Activated CD4-positive, alpha-beta T cell treated with anti-CD3 and anti-CD28 coated beads, Interleukin-2, amount 50 U/mL, for 16 hours (primary cell): Measurements from ENCODE around the gene ANKRD29.

Experiments
- DNase-seq: peaks from one replicate; pipeline ENCODE4 v3.0.0-alpha.2; 2020

ANKRD29 gene

DNA sequence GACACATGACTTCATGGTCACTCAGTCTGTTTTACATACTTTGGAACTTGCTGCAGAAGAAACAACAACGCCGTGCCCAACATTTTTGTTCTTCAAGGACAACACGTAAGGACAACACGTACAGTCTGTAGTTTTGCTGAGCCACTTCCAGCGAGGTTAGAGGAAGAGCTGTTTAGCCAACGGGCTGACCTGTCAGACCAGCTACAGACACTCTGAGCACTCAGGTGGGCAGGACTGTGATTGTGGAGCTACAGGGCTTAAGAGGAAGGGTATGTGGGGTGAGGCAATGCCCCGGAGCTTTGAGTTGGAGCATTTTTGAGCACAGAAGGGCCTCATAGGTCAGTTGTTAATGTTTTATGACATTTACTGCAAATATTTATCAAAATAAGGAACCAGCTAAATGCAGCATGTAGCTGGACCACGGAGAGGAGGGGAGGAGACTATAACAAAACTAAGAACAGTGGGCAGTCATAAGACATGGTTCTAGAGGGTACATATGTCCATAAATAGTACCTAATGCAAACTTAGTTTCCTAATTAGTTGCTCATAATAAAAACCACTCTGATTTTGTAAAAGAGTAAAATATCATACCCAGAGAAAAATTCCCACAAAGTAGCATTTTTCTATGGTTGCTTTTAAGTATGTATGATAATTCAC is 50.1 kb downstream of the ANKRD29 start:
- no peak for DNase-seq

DNA sequence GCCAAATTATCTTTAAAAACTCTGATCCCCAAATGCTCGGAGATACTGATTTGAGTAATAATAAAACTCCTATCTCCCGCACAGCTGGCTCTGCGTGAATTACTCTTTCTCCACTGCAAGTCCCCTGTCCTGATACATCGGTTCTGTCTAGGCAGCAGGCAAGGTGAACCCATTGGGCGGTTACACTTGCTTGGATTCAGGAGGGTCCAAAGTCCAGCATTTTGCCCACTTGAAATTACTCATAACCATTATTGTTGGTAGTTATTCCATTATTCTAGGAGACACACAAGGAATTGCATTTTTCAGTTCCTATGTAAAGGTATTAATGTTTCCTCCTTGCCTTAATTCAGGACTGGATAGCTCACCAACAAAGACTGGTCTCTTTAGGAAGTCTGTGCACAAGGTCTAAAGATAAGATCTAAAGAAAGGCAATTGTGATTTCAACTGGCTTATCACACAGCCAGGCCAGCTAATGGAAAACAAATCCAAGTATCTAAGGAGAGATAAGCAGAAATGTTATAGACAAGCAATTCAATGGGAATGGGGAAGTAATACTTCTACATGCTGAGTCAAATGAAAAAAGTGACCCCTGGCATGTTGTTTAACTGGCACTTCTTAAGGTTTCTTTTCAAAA is 53.2 kb downstream of the ANKRD29 start:
- DNase-seq, result no peak

DNA sequence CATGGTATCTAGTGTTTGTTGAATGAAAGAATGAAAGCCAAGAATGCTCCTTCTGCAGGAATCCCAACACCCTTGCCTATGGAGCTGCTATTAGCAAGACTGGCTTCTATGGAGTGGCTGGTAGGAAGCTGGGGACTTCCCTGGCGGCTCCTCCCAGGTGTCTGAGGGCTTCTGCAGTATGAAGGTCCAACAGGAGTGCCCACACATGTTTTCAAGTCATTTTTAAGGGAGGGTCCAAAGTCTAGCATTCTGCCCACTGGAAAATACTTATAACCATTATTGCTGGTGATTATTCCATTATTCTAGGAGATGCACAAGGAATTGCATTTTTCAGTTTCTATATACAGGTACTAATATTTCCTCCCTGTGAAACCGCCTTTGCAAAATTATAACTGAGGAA is 54.5 kb downstream of the ANKRD29 start:
- no peak for DNase-seq

DNA sequence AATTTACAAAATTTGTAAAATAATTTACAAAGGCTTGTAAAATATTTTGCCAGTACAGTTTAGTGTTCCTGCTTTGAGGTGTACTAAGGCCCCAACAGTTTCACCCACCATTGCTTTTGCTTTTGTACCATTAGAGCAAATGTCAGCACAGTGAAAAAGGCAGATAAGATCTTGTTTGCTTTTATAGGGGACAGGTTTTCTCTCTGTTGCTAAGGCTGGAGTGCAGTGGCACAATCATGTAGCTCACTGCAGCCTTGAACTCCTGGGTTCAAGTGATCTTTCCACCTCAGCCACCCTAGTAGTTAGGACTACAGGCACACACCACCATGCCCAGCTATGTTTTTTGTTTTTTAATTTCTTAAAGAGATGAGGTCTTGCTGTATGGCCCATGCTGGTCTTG is 56.8 kb downstream of the ANKRD29 start:
- no peak for DNase-seq

DNA sequence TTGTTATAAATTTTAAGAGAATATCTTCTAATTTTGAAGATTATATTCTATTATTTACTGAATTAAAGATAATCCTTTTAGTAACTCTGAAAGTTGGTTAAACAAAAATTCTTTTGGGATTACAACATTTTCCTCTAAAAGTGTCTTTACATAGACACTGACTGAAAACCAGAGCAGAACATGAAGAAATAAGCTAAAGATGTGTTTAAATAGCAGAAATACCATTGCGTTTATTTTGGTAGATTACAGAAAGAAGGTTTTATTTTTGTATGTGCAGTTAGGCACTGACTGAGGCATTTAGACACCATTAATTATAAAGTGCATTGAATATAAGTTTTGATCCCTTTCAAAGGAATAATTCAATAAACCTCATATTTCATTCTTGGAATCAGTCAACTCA is 62.9 kb downstream of the ANKRD29 start:
- DNase-seq, result no peak

DNA sequence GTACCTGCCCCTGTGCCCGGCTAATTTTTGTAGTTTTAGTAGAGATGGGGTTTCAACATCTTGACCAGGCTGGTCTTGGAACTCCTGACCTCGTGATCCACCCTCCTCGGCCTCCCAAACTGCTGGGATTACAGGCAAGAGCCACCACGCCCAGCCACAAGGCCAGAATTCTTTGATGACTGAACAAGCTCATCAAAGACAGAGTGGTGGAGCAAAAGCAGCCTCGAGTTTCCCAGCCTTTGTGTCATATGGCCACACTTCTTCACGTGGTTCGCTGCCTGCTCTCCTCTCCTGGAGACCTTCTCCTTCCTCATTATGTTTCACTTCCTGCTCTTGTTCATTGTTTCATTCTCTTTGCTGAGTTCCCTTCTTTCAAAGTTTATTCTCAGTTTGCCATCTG is 66.5 kb downstream of the ANKRD29 start:
- DNase-seq, result no peak

DNA sequence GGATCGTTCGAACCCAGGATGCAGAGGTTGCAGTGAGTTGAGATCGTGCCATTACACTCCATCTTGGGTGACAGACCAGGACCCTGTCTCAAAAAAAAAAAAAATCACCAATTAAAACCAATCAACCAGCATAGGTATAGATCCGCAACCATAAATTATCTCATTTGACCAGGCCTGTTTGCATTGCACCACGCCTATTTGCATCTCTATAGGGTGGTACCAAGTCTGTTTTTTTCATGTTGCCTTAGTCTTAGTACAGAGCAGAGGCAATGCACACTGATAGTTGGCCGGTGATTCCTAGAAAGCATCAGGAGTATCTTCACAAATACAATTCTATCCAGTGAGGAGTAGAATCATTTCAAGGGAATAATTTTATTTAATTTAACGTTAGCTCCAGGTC is 67.1 kb downstream of the ANKRD29 start:
- no peak for DNase-seq

DNA sequence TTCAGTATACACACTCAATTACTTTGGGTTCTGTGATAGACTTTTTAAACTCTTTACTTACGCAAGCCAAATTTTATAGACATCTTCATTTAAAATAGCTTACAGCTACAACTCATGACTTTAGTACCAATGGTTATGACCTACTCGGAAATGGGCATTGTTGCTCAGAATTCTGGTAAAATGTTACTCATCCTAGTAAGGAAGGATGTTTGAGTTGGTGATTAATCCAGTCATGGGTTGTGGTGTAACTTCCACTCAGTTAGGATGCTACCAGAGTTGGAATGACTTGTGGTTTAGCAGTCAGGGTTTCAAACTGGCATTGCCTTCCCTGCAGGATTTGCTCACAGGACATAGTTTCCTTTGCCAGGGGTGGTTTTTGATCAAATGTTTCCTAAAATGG is 69.0 kb downstream of the ANKRD29 start:
- DNase-seq, result peak; percentile 55

DNA sequence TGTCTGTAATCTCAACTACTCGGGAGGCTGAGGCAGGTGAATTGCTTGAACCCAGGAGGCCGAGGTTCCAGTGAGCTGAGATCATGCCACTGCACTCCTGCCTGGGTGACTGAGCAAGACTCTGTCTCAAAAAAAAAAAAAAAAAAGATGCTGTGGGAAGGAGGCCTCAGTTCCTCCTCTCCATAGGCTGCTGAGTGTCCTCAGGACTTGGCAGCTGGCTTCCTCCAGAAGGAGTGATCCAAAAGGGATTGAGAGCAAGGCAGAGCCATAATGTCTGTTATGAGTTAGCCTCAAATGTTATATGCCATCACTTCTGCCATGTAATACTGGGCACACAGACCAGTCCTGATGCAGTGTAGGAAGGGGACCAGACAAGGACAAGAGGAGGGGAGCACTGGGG is 69.8 kb downstream of the ANKRD29 start:
- DNase-seq, result no peak

DNA sequence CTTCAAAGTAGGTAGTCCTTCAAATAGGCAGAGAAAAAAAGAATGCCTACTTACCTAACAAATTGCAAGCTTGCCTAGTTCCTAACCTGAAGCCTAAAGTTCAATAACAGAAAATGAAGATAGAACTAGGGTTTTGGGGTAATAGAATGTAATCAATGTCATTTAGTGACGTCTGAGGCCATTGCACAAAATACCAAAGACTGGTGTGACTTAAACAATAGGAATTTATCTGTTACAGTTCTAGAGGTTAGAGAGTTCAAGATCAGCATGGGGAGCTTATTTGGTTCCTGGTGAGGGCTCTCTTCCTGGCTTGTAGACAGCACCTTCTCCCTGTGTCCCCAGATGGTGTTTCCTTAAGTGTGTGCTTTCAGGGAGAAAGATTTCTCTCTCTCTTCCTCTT is 71.7 kb downstream of the ANKRD29 start:
- DNase-seq, result no peak

DNA sequence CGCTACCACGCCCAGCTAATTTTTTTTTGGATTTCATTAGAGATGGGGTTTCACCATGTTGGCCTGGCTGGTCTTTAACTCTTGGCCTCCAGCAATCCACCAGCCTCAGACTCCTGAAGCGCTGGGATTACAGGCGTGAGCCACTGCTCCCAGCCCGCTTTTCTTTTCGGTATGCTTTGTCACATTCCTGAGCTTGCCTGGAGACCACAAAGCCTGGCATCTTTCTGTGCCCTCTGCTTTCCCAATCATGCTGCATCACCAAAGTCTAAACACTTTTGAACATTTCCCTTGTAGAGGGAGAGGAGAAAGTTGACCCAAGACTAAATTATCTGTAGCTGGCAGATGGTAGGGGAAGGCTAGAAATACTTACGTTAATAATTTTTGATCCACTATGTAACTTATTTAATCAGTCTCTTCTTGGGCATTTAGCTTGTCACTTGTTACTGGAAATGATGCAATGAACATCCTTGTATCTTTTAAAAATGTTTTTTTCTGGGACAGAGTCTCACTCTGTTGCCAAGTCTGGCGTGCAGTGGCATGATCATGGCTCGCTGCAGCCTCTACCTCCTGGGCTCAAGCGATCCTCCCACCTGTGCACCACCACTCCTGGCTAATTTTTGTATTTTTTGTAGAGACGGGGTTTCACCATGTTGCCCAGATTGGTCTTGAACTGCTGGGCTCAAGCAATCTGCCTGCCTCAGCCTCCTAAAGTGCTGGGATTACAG is 73.7 kb downstream of the ANKRD29 start:
- DNase-seq, result no peak

DNA sequence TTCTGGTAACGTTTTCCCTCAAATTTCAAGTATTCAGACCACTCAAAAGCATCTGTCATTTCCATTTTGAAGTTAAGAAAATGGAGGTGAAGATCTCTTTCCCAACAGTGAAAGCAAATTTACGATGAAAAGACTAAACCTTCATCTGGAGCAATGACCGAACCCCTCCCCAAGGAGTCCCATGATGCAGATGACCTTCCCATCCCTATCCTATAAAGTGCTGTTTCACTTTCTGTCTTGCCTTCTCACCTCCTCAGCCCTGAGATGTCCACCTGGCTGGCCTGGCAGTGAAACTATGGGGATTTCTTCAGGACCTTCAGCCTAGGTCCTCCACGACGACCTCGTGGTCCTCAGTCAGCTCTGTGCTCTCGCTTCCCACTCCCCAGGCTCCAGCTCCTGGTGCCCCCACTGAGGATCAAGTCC is 75.5 kb downstream of the ANKRD29 start:
- DNase-seq, result no peak

DNA sequence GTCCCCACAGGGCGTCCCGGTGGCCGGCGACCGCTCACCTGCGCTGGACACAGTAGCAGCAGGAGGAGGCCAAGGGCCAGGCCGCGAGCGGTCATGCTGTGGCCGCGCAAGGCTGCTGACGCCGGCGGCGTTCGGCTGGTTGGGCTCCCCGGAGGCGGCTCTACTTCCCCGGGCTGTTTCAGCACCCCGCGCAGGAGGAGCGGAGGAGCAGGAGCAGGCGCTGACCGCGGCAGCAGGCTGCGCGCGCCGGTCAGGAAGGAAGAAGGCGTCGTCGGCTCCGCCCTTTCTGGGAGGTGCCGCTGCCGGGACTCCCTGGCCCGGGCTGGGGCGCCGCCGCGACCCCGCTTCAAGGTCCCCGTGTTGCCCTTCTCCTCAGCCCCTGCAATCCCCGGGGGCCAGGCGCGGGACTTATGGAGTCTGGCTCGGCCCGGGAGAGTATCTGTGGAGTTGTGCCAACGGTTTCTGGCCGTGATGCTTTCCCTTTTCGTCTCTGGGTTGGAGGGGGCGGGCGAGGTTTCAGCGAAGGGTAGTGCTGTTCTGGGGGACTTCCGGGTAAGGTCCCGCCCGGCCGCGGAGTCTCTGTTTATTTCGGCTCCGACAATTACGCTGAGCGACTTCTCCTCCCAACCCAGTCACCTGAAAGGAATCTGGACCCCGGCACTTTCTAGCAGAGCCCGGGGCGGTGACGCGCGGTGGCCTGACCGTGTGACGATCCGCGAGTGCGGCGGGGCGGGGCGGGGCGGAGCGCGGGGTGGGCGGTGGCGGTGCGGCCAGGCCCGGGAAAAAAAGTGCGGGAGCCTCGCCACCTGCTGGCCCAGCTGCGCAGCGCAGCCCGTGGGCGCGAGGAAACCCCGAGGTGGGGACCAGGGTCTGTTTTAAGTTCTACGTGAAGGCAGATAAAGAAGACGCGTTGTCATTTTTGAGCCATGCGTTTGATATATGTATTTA is 76.2 kb downstream of the ANKRD29 start, which contains the start of gene NPC1:
TSS of gene NPC1 (minus strand) at position 258 of the 948 bp plus-strand sequence. CDS start at position 95, 163 bp downstream.
- peak; percentile 94 for DNase-seq

DNA sequence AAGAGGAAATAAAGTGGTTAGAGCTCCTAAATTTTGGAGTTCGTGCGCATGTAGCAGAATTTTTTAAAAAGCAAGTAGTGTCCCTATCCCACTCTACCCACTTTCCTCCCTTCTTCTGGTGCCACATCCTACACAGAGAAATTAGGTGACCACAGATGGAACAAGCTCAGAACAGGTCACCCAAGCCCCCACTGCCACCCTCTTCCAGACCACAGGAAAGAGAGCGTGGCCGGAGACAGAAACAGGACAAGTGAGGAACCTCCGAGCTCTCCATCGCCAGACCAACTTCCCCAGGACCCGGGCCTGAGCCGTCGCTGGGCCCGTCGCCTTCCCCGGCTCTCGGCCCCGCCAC is 76.8 kb downstream of the ANKRD29 start:
- DNase-seq, result no peak

DNA sequence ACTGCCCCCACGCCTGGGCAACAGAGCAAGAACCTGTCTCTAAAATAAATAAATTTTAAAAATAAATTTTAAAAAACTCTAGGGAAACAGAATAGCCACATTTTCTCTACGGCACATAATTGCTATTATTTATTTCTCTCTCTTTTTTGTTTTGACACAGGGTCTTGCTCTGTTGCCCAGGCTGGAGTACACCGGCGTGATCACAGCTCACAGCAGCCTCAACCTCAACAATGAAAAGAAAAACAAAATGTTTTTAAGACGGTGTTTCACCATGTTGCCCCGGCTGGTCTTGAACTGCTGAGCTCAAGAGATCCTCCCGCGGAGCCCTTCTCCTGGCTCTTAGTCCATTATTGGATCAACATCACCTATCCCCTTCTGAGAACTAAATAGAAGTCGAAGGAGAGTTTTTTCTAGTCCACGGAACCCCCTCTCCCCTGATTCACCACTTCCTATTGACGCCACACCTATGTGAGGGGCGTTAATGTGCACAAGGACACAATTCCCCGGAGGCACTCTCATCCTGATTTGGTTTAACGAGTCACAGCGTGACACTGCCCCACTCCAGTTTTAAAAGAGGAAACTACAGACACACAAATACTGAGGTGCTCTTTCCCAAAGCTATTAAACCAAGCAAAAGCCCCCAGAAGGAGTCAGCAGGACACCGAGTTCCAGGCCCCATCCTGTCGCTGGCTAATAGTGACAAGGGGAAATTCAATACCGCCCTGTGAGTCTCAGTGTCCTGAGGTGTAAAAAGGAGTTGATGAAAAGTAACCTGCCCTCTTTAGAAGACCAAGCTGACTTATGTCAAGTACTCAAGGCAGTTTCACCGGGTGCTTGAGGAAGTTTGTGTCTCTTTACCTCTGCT is 77.5 kb downstream of the ANKRD29 start:
- no peak for DNase-seq

DNA sequence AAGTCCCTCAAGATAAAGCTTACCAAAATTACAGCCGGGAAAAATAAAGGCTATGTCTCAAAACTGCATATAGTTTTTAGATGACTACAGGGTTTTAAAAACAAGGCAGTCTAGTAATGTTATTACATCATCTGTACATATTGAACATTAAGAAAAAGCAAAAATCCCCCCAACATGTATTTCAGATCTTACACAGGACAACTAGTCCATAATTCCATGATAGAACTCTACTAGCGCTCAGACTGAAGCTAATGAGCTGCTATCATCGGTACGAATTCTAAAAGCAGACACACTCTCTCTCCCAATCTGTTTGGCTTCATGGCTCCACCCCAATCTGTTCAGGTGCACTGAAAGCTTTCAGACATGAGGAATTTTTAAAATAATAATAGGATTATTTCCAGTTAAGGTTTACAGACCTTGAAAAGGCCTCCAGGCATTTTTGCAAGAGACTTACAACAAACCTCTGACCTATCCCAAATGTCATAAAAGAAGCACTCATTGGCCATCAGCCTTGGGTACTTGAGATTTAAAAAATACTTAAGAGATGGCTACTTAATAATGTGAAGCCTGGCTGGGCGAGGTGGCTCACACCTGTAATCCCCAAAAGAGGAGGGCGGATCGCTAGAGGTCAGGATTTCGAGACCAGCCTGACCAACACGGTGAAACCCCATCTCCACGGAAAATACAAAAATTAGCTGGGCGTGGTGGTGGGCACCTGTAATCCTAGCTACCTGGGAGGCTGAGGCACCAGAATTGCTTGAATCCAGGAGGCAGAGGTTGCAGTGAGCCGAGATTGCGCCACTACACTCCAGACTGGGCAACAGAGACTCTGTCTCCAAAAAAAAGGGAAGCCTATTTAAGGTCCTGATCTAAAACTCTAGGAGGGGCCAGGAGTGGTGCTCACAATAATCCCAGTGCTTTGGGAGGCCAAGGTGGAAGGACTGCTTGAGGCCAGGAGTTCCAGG is 78.4 kb downstream of the ANKRD29 start:
- DNase-seq, result no peak

DNA sequence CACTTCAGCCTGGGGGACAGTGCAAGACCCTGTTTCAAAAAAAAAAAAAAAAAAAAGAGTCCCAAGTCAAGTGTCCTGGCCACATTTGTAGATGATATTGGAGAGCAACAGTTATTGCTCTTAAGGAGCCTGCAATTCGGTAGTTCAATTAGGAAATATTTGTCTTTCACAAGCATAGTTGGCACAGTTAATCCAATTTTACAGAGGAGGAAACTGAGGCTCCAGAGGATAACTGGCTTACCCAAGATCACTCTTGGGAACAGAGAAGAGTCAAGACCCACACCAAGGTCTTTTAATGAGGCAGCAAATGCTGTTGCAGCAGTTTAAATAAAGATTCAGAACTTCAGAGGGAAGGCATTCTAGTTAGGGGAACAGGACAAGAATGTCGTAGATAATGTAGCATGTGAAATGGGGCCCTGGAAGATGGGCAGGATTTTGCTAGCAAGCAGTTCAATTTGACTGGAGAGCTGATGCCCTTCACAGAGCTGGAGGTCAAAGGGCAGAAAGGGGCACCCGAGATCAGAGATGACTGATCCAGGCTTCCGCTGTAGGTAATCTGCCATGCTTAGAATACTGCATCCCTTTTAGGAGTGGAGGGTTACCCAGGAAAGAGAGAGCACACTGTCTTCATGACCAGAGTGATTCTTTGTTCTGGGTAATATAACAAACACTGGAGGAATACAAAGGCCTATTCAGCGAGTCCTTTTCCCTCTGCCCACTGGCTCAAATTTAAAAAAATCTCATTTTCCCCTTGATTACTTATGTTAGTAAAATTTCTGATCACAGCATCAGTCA is 79.4 kb downstream of the ANKRD29 start:
- no peak for DNase-seq

DNA sequence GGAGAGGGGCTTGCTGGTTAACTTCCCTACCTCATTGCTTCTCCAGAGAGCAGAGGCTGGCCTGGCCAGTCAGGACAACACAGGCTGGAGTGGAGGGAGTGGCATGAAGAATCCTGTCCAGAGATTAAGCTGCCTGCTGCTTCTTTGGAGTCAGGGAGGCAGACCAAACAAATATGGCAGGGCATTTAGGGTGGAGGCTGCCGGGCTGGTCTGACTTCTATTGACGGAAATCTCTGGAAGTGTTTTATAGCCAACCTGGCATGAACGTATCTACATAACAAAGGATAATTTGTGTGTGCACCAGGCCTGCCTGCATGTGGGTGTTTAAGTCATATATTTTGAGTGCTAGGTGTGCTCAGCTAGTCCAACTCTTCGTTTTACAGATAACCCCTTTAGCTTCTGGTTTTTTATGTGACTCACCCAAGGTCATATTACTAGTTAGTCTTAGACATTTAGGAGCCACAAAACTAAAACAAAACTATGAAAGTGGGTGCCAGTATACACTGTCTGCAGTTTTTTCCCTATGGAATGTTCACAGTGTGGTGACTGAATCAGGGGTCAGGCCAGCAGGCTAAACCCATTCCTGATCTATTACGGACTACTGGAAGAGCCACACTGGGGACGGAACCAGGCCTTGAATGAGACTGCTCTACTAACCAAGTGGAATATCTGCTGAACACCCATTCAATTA is 81.9 kb downstream of the ANKRD29 start:
- no peak for DNase-seq

DNA sequence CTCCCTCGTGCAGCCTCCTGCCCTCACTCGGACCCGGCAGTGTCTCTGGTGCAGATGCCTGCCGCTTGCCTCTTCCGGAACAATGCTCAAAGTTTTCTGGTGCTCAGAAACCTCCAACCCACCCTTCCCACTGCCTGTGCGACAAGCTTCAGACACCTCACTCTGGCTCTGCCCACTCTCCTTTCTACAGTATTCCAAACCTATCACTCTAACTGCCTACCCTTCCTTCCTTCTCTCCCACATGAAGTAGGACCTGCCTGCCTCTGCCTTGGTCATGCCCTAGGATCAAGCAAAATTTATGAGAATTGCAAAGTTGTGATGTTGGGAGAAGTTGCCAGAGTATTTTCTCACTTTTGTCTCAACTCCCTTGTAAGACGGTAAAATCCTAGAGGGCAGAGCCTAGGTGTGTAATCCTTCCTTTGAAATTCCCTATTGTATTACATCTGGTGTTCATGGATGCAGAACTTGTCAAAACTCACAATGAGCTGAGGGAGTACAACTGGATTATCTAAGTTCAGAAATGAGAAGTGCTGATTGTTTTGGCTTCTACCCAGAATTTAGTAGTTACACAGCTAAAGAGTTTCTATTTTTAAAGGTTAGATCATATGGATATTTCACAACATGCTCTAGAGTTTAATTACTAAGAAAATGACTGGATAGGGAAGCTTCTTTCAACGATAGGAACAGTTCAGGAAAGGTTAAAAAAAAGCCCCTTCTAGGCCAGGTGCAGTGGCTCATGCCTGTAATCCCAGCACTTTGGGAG is 83.6 kb downstream of the ANKRD29 start:
- no peak for DNase-seq
